Uterus (tissue), 4 donors: ENCODE measurements around the gene CDK9. TPM values are rescaled to one million over a fixed set of nuclear protein-coding genes. Genes with fewer than 3 reads are reported as not detected.
A peak's percentile ranks its signal among the peaks of the same experiment; 100 is the strongest.
"Not testable (repeated sequence)": the region's sequence is repeated elsewhere in the genome, so short reads cannot be mapped to it uniquely, and the experiment has no call there.

Experiments
- DNase-seq, 2 donors: peaks; one replicate each; pipeline ENCODE4 v3.0.0-alpha.2; 2019 to 2020
- H3K27ac ChIP-seq, 2 donors: fragments of 200-600 bp; sonication (generic); 1 replicate in 1 of 2; 2 replicates in 1 of 2; pipeline ENCODE4 v1.5.1; 2016 to 2018
- H3K27me3 ChIP-seq, 2 donors: fragments of 200-600 bp; sonication (generic); one replicate each; pipeline ENCODE4 v1.5.1; 2018 to 2019; ENCODE audit warnings: control low read depth in 1 of 2
- H3K36me3 ChIP-seq, 2 donors: fragments of 200-600 bp; sonication (generic); one replicate each; pipeline ENCODE4 v1.5.1; 2019; ENCODE audit warnings: control low read depth in 1 of 2
- H3K4me1 ChIP-seq, 2 donors: fragments of 200-600 bp; sonication (generic); one replicate each; pipeline ENCODE4 v1.5.1; 2018 to 2019; ENCODE audit warnings: control low read depth in 1 of 2
- H3K4me3 ChIP-seq, 2 donors: fragments of 200-600 bp; sonication (generic); 1 replicate in 1 of 2; 2 replicates in 1 of 2; pipeline ENCODE4 v1.5.1; 2018 to 2019; ENCODE audit warnings: mild to moderate bottlenecking in 1 of 2
- H3K9me3 ChIP-seq, 2 donors: fragments of 200-600 bp; sonication (generic); one replicate each; pipeline ENCODE4 v1.5.1; 2019; ENCODE audit warnings: control low read depth in 1 of 2
- POLR2A ChIP-seq, 2 donors: fragments of 450-650 bp; IDR thresholded peaks; one replicate each; pipeline ENCODE4 v1.6.1; 2016; ENCODE audit warnings: antibody characterized with exemption in 2 of 2, mild to moderate bottlenecking in 1 of 2, moderate library complexity in 1 of 2
- intact Hi-C: fragments of 100-400 bp; cut with DNase I; formaldehyde crosslinking; loops from one replicate; pipeline ENCODE4 v1.15.1; 2023; ENCODE audit warnings: low total_unique reads
- total RNA-seq, 4 donors: library from RNA; depleted of rRNA in 3 of 4; stranded (reverse); fragments of >200 nt in 3 of 4; gene quantifications; one replicate each; pipeline versions ENCODE4 v1.1.0 to v1.2.4, GENCODE V29; 2014 to 2023
- TF ChIP-seq, protein P1 (sequence below), 4 experiments: fragments of 200-600 bp in 2 of 4; fragments of 450-650 bp in 2 of 4; sonication (generic) in 2 of 4; IDR thresholded peaks; one replicate each; pipeline ENCODE4 v1.5.1; 2016 to 2019; ENCODE audit warnings: antibody characterized with exemption in 4 of 4, mild to moderate bottlenecking in 2 of 4, moderate library complexity in 1 of 4
- donor health status: DM: yes; HTN: yes; CAD: no.

Gene CDK9
- total RNA-seq, 4 donors from 2014 or later: 30.0 to 175 (median 77.4) TPM

DNA sequence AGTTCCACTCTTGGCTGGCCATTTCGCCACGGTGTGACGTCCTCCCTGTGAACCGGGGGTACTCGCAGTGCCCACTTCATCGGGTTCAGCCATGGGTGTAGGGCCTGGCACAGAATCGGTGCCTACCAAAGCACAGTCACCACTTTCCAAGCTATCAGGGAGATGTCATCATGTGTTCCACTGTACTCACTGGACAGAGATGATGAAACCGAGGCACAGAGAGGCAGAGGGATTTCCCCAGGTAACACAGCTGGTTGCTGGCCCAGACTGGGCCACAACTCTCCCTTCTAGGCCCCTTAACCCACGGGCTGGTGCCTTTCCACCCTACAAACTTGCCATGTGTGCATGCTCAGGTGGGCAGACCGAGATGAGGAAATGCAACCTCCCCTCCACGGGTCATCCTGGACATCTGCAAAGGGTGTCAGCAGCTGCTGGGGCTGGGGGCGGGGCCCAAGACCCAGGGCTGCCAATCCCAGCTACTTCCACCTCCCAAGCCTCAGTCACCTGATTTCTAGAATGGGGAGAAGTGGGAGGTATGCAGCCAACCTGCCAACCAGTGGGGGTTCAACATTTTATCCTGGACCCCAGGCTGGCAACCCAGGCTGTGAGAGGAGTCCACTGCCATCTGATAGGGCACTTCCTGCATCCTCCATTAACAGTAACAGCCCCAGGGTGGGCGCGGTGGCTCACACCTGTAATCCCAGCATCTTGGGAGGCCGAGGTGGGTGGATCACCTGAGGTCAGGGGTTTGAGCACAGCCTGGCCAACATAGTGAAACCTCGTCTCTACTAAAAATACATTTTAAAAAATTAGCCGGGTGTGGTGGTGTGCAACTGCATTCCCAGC lies 6.5 kb upstream of the CDK9 start:
- DNase-seq: no peak
- intact Hi-C loops: no loop called here
- Histone ChIP-seq H3K9me3 (no peaks in the 10 kb centered on the region), H3K27ac (peak overlapping the region; percentile 55 to 60), H3K4me1 (no peaks in the 10 kb centered on the region), H3K27me3 (no peaks in the 10 kb centered on the region), H3K4me3 (no peak overlapping the region), H3K36me3 (no peaks in the 10 kb centered on the region)
- TF ChIP-seq, protein P1, sequence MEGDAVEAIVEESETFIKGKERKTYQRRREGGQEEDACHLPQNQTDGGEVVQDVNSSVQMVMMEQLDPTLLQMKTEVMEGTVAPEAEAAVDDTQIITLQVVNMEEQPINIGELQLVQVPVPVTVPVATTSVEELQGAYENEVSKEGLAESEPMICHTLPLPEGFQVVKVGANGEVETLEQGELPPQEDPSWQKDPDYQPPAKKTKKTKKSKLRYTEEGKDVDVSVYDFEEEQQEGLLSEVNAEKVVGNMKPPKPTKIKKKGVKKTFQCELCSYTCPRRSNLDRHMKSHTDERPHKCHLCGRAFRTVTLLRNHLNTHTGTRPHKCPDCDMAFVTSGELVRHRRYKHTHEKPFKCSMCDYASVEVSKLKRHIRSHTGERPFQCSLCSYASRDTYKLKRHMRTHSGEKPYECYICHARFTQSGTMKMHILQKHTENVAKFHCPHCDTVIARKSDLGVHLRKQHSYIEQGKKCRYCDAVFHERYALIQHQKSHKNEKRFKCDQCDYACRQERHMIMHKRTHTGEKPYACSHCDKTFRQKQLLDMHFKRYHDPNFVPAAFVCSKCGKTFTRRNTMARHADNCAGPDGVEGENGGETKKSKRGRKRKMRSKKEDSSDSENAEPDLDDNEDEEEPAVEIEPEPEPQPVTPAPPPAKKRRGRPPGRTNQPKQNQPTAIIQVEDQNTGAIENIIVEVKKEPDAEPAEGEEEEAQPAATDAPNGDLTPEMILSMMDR (IDR thresholded peaks at IDR 0.05): no peak
- TF ChIP-seq POLR2A (IDR thresholded peaks at IDR 0.05): no peak

DNA sequence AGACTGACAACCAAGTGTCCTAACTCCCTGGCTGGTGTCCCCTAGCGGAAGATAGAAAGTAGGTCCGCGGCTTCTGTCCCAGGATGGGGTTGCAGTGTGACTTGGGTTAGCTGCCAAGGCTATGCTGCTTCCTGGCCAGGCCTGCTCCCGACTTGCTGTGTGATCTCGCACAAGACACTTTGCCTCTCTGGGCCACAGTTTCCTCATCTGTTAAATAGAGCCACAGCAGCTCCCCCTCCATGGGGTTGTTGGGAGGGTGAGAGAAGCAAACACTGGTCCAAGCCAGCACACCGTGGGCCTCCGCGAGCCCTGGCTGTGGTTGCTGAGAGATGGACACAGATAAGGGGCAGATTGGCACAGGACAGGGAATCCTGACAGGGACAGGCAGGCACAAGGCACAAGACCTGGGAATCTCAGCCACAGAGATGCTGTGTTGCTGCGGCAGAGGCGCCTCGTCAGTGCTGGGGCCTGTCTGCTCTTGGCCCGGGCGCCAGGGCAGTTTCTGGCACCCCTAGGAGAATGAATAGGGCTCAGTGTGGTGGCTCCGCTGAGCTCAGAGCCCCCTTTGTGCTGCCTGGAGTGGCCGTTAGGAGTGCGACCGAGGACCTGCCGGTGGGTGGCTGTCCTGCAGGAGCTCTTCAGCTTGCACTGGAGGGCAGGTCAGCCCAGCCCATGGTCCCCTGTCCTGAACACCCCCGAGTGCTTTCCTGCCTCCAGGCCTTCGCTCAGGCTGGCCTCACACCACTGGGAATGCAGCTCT lies 5.5 kb upstream of the CDK9 start:
- Histone ChIP-seq H3K27me3 (no peaks in the 10 kb centered on the region), H3K27ac (no peak overlapping the region), H3K4me1 (no peaks in the 10 kb centered on the region), H3K4me3 (no peak overlapping the region), H3K36me3 (no peaks in the 10 kb centered on the region), H3K9me3 (no peaks in the 10 kb centered on the region)
- DNase-seq: no peak
- intact Hi-C loops: no loop called here
- TF ChIP-seq, protein P1 (IDR thresholded peaks at IDR 0.05): no peak
- no peak for TF ChIP-seq POLR2A (IDR thresholded peaks at IDR 0.05)

DNA sequence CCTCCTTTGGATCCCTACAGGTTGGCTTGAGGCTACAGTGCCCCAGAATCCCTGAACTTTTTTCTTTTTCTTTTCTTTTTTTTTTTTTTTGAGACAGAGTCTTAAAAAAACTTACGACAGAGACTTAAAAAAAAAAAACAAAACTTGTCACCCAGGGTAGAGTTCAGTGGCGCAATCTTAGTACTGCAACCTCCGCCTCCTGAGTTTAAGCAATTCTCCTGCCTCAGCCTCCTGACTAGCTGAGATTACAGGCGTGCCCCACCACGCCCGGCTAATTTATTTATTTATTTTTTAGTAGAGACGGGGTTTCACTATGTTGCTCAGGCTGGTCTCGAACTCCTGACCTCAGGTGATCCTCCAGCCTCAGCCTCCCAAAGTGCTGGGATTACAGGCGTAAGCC lies 4.9 kb upstream of the CDK9 start:
- H3K9me3 ChIP-seq, H3K27ac ChIP-seq, H3K4me3 ChIP-seq, intact Hi-C loops, H3K36me3 ChIP-seq, DNase-seq, H3K27me3 ChIP-seq, H3K4me1 ChIP-seq: not testable (repeated sequence)

DNA sequence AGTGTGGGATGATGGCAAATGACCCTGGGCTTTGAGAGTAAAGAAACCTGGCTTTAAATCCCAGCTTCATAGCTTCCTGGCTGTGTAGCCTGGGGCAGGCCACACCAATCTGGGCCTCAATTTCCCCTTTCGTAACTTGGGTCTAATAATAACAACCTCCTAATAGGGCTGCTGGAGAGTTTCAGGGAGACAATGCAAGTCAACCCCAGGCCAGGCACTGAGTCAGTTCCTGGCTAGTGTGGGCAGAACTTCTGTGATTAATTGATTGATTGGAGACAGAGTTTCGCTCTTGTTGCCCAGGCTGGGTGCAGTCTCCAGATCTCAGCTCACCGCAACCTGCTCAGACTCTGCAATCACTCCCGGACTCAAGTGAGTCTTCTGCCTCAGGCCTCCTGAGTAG lies 4.0 kb upstream of the CDK9 start:
- Histone ChIP-seq H3K4me3 (no peak overlapping the region), H3K27ac (no peak overlapping the region), H3K4me1 (peaks cover 0 to 3% of the 10 kb centered on the region in 2 donors), H3K27me3 (no peaks in the 10 kb centered on the region), H3K36me3 (no peaks in the 10 kb centered on the region), H3K9me3 (no peaks in the 10 kb centered on the region)
- no peak for DNase-seq
- intact Hi-C loops: no loop called here
- TF ChIP-seq, protein P1 (IDR thresholded peaks at IDR 0.05): no peak
- no peak for TF ChIP-seq POLR2A (IDR thresholded peaks at IDR 0.05)

DNA sequence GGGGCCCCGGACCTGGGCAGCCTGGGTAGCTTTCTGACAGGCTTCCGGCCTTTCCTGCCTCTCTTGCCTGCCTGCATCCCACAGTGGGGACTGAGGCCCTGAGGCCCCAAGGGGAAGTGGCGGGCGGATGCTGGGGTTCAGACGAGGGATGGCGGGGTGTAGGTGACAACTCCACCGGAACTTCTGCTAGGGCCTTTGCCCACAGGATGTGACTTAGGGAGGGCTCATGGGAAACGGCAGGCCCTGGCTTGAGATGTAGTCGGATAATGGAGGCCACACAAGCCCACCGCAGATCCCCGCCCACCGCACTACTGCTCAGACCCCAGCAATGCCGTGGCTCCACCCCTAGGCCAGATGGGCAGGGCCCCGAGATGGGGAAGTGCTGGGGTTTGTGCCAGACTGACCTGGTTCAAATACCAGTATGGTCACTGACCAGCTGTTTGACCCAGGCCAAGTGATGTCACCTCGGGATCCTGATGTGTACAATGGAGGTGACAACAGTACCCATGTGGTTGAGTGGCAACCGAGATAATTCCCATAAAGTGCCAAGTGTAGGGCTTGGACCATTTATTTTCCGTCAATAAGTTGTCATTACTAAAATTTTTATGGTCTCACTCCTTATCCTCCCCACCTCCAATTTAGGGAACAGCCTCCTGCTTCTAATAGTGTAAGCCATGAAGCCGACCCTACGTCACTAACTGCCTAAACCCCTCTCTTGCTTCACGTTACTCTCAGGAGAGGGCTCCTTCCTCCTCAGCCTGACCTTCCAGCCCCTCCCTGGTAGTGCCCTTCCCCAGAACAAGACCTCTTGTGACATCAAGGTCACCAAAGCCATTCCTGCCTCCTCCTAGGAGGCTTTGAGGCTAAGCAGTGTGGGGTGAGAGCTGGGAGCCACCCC lies 2.5 kb upstream of the CDK9 start:
- peaks cover 0 to 11% of the 10 kb centered on the region in 2 donors for H3K4me1 ChIP-seq
- H3K36me3 ChIP-seq: no peaks in the 10 kb centered on the region
- DNase-seq: no peak
- H3K4me3 ChIP-seq: no peak overlapping the region
- TF ChIP-seq, protein P1 (IDR thresholded peaks at IDR 0.05): no peak
- TF ChIP-seq POLR2A (IDR thresholded peaks at IDR 0.05): no peak
- no peaks in the 10 kb centered on the region for H3K27me3 ChIP-seq
- no peaks in the 10 kb centered on the region for H3K9me3 ChIP-seq
- intact Hi-C loops: no loop called here
- peak overlapping the region; percentile 5 to 96 for H3K27ac ChIP-seq
